ES-I3 (cell line): ENCODE measurements around the gene ACAN.

Source experiments
- H3K36me3 ChIP-seq: 2 replicates; pipeline ENCODE4 v1.6.1; 2013; ENCODE audit warnings: mild to moderate bottlenecking, low read length, control low read depth, moderate library complexity; ENCODE audit not compliant: insufficient read depth
- H3K4me1 ChIP-seq: 2 replicates; pipeline ENCODE4 v1.6.1; 2013; ENCODE audit warnings: mild to moderate bottlenecking, control low read depth, low read length; ENCODE audit not compliant: insufficient read depth
- H3K9ac ChIP-seq: 2 replicates; pipeline ENCODE4 v1.6.1; 2013; ENCODE audit warnings: low read depth, mild to moderate bottlenecking, low read length, moderate library complexity
- H3K9me3 ChIP-seq: 2 replicates; pipeline ENCODE4 v1.6.1; 2013; ENCODE audit warnings: mild to moderate bottlenecking, low read length, moderate library complexity; ENCODE audit not compliant: control insufficient read depth, insufficient read depth

Gene ACAN

DNA sequence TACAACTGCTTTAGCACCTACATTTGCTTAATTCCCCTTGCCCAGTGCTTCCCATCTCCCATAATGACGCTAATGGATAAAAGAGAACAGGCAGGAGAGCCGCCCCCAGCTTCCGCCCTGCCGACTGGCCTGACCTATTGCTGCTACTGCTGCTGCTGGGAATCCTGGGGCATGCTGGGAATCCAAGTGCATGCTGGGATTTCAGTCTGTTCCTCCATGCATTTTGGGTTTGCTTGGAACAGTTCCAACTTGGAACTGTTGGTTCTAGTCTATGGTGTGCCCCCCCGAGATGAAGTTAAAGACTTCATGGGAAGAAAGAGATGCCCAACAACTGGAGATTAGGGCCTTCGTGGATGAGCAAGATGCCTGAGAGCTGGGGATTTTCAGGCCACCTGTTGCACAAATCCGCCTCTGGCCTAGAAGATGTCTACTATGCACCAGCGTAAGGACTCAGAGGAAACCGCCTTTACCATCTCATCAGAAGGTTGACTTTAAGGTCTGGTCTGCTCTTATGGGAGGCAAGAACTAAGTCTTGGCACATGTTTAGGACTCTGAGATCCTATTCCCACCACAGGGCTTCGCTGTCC lies 63.2 kb downstream of the ACAN start:
- H3K9me3 ChIP-seq, result no peaks in the 10 kb centered on the region
- no peaks in the 10 kb centered on the region for H3K36me3 ChIP-seq
- no peaks in the 10 kb centered on the region for H3K4me1 ChIP-seq
- H3K9ac ChIP-seq, result no peak overlapping the region

DNA sequence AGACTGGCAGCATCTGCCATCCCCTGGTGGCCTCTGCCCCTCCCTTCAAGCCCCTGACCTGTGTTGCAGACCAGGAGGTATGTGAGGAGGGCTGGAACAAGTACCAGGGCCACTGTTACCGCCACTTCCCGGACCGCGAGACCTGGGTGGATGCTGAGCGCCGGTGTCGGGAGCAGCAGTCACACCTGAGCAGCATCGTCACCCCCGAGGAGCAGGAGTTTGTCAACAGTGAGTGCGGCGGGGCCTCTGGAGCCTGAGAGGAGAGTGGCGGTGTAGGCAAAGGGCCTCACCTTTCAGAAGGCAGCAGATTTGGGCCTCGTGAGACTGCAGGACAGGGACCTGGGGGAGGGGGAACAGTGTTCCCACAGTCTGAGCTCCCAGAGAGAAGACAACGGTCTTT lies 68.1 kb downstream of the ACAN start:
- no peak overlapping the region for H3K9ac ChIP-seq

DNA sequence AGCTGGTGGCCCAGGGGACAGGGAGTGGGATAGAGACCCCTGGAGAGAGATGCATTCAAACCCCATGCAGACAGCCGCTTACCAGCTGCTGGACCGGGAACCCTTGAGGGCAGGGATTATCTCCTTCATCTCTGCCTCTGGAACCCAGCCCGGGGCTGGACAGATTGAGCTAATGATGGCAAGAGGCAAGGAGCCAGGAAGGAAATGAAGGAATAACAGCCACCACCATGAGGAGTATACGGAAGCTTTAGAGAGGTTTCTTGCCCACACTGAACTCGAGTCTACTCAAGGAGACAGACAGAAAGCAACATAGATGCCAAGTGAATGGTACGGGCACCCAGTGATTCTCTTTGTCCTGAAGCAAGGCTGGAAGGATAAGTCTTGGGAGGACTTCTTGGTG lies 68.9 kb downstream of the ACAN start:
- Histone ChIP-seq H3K9ac (no peak overlapping the region), H3K36me3 (no peaks in the 10 kb centered on the region), H3K9me3 (no peaks in the 10 kb centered on the region), H3K4me1 (no peaks in the 10 kb centered on the region)

More for the DNA sequence above, 68.1 kb downstream of the ACAN start:
- Histone ChIP-seq H3K4me1 (no peaks in the 10 kb centered on the region), H3K9me3 (no peaks in the 10 kb centered on the region), H3K36me3 (no peaks in the 10 kb centered on the region)

DNA sequence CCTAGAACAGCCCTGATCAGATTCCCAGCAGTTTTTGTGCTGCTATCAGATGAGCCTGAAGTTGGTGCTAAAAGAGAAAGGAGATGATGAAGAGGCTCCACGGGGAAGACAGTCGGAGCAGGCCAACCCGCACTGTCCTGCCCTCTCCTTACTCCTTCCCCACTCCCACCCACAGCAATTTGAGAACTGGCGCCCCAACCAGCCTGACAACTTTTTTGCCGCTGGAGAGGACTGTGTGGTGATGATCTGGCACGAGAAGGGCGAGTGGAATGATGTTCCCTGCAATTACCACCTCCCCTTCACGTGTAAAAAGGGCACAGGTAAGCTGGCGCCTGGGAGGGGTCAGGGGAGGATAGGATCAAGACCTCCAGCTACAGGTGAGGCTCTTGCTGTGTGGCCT lies 69.5 kb downstream of the ACAN start:
- H3K9me3 ChIP-seq, result no peaks in the 10 kb centered on the region
- H3K9ac ChIP-seq, result no peak overlapping the region
- H3K36me3 ChIP-seq, result no peaks in the 10 kb centered on the region
- H3K4me1 ChIP-seq, result no peaks in the 10 kb centered on the region

DNA sequence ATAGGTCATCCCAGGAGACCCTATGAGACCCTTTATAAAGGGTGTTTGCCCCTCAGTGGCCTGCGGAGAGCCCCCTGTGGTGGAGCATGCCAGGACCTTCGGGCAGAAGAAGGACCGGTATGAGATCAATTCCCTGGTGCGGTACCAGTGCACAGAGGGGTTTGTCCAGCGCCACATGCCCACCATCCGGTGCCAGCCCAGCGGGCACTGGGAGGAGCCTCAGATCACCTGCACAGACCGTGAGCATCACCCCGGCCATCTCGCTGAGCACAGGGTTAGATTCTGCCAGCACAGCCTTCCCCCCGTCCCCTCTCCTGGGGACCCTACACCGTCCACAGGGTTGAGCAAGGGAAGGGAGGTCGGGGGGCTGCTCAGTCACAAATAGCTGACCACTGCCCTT lies 70.5 kb downstream of the ACAN start:
- Histone ChIP-seq H3K36me3 (no peaks in the 10 kb centered on the region), H3K9me3 (no peaks in the 10 kb centered on the region), H3K9ac (no peak overlapping the region), H3K4me1 (no peaks in the 10 kb centered on the region)

DNA sequence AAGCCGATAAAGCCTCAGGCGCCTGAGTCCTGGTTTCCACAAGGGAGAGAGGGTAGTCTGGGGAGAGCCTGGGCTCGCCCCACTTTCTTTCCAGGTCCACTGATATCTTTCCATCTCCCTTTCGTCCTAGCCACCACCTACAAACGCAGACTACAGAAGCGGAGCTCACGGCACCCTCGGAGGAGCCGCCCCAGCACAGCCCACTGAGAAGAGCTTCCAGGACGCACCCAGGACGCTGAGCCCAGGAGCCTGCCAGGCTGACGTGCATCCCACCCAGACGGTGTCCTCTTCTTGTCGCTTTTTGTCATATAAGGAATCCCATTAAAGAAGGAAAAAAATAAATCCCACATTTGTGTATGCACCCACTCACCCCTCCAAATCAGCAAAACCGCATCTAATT lies 71.0 kb downstream of the ACAN start:
- no peak overlapping the region for H3K9ac ChIP-seq
- H3K9me3 ChIP-seq, result no peaks in the 10 kb centered on the region
- H3K36me3 ChIP-seq, result no peaks in the 10 kb centered on the region
- no peaks in the 10 kb centered on the region for H3K4me1 ChIP-seq

DNA sequence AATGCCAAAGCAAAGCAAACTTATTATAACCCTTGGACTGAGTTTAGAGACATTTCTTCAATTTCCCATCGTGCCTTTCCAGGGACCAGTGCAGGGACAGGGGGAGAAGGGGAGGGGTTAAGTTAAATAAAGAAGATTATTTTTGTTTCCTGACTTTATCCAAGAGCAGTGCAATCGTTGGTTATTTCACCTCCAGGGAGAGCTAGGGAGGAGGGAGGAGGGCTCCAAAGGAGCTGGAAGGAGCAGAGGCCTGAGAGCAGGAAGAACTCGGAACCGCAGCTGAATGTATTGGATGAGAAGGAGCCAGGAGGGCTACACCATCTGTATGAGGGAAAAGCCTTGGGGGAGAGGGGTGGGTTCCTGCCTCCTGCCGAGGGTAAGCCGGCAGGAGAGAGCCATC lies 71.4 kb downstream of the ACAN start:
- H3K36me3 ChIP-seq, result no peaks in the 10 kb centered on the region
- no peaks in the 10 kb centered on the region for H3K4me1 ChIP-seq
- no peak overlapping the region for H3K9ac ChIP-seq
- no peaks in the 10 kb centered on the region for H3K9me3 ChIP-seq

DNA sequence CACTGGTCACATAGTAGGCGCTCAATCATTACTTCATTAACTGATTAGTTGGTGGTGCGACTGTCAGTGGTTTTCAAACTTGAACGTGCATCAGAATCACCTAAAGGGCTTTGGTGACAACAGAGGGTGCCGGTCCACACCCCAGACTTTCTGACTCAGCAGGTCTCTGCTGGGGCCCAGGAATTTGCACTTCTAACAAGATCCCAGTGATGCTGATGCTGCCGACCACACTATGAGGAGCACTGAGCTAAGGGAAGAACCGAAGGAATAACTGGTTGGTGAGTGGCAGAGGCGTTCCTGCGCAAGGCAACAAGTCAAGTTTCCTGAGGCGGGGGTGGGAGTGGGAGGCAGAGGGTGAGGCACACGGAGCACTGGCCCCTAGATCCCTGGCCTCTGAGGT lies 73.3 kb downstream of the ACAN start:
- H3K9ac ChIP-seq, result no peak overlapping the region
- H3K4me1 ChIP-seq, result no peaks in the 10 kb centered on the region
- no peaks in the 10 kb centered on the region for H3K9me3 ChIP-seq
- H3K36me3 ChIP-seq, result no peaks in the 10 kb centered on the region

DNA sequence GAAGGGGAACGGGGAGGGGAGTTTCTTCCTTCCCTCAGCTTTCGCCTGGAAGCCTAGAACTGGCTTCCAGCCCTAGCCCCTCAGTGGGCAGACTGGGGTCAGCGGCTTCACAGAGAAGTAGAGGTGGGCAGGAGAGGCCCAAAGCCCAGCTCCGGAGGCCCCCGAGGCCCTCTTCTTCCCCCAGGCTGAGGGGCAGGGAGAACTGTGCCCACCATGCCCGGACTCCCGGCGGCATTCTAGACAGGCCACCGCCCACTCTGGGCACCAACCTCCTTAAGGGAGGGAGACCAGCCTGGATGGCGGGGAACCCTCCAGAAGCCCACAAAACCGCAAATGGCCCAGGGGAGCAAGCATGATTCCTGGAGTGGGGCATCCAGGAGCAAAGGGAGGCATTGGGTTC lies 74.2 kb downstream of the ACAN start:
- no peaks in the 10 kb centered on the region for H3K9me3 ChIP-seq
- no peaks in the 10 kb centered on the region for H3K4me1 ChIP-seq
- H3K9ac ChIP-seq, result no peak overlapping the region
- H3K36me3 ChIP-seq, result no peaks in the 10 kb centered on the region

DNA sequence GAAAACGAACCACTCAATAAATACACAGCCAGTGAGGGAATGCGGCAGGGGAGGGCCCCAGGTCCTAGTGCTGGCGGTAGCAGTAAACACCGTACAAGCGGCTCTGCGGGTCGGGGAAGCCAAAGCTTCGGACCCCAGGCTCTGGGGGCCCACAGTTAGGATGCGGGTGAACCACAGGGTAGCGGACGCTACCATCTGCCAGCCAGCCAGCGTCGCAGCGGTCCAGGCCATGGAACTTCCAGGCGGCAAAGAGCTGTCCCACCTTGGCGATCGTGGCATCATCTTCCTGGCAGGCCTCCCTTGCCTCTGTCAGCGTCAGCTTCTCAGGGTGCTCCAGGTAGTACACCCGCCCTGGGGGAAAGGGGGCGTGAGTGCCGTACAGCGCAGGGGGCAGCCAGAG lies 74.7 kb downstream of the ACAN start:
- H3K4me1 ChIP-seq, result no peaks in the 10 kb centered on the region
- H3K9ac ChIP-seq, result no peak overlapping the region
- no peaks in the 10 kb centered on the region for H3K9me3 ChIP-seq
- no peaks in the 10 kb centered on the region for H3K36me3 ChIP-seq

DNA sequence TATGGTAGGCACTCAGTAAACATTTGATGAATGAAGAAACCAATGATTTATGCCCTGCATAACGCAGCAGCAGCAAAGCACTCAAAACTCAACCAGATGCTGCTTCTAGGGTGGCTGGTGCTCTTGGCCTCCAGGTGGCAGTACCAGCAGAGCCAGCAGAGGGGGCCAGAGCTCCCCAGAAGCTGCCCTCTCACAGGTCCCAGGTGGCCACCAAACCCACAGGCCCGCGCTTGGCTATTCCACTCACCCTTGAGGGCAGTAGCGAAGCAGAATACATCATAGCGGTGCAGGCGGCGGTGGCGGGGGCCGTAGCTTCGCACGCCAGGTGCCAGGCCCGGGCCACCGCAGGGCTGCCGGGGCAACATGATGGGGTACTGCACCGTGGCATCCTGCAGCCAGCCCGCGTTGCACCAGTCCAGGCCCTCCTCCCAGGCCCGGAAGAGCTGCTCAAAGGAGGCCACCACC lies 75.5 kb downstream of the ACAN start:
- no peaks in the 10 kb centered on the region for H3K9me3 ChIP-seq
- no peaks in the 10 kb centered on the region; the same call in 1 of the 2 replicates for H3K4me1 ChIP-seq
- H3K36me3 ChIP-seq, result no peaks in the 10 kb centered on the region
- H3K9ac ChIP-seq, result no peak overlapping the region

DNA sequence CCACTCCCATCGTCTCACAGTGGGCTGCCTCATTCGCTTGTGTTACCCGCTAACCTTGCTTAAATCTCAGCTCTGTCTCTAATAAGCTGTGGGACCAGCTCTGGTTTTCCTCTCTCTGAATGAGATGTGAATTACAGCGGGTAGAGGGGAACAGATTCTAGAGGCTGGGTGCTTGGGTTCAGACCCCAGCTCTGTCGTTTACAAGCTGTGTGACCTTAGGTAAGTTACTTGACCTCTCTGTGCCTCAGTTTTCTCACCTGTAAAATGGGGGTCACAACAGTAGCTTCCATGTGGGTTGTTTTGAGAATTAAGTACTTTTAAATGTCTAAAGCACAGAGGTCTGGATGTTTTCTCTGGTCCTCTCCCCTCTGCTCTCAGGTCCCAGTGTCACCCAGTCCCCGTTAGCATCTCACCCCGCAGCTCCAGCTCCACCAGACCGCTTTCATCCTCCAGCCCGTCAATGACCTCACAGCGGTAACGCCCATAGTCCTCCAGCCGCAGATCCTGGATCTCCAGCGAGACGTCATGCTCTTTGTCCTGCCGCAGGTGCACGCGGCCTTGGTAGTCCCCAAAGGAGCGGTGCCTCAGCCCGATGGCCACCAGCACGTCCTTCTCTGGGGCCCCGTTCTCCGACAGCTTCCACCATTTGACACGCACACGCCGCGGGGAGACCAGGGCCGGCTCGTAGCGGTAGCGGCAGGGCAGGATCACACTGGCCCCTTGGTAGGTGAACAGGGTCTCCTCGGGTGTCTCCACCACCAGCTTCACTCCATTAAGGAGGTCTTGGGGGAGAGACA lies 77.9 kb downstream of the ACAN start:
- Histone ChIP-seq H3K9ac (no peak overlapping the region), H3K9me3 (no peaks in the 10 kb centered on the region), H3K4me1 (peaks cover 4% of the 10 kb centered on the region; the same call in 1 of the 2 replicates), H3K36me3 (no peaks in the 10 kb centered on the region)

DNA sequence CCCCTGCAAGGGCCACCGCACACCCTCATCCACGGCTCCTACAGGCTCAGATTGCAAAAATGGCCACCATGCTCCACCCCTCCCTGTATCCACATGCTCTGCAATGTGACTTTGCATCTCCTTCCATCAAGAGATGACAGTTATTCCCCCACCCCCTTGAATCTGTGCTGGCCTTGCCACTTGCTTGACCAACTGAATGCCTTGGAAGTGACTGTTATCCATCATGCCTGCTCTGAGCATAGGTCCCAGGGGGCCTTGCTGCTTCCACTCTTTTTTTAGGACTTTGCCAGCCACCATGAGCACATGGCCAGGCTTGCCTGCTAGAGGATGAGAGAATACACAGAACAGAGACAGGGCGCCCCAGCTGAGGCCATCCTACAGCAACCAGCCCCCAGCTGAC lies 78.5 kb downstream of the ACAN start:
- H3K9ac ChIP-seq, result no peak overlapping the region
- no peaks in the 10 kb centered on the region for H3K36me3 ChIP-seq
- no peaks in the 10 kb centered on the region for H3K9me3 ChIP-seq
- peaks cover 4% of the 10 kb centered on the region; the same call in 1 of the 2 replicates for H3K4me1 ChIP-seq

DNA sequence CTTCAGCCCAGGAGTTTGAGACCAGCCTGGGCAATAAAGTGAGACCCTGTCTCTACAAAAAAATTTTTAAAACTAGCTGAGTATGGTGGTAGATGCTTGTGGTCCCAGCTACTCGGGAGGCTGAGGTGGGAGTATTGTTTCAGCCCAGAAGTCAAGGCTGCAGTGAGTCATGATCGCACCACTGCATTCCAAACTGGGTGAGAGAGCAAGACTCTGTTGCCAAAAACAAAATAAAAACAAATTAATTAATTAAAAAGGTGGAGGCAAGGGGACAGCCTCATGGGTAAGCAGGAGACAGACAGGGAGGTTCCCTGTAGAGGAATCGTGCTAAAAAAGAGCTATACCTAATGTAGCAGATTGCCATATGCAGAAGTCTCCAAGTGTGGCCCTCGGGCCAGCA lies 79.5 kb downstream of the ACAN start:
- H3K9me3 ChIP-seq, result no peaks in the 10 kb centered on the region
- no peaks in the 10 kb centered on the region for H3K36me3 ChIP-seq
- no peak overlapping the region for H3K9ac ChIP-seq
- peaks cover 4% of the 10 kb centered on the region; the same call in 1 of the 2 replicates for H3K4me1 ChIP-seq

DNA sequence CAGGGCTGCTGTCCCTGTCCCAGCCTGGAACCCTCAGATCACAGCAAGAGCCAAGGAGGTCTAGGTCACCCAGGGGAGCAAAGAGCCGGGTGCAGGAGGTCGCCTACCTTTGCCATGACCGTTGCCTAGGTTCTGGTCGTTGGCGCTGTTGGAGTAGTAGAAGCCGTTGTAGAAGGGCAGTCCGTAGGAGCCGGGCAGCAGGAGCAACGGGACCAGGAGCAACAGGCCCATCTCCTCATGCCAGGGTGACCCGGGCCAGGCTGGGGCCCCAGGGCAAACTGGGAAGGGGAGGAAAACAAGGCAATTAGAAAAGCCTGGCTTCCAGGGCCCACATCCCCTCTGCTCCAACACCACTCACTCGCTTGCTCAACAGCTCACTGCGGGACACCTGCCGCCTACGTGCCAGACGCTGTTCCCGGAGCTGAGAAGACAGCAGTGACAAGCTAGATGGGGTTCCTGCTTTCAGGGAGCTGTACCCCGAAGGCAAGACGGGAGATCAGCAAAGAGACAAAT lies 83.9 kb downstream of the ACAN start:
- H3K4me1 ChIP-seq, result peaks cover 4% of the 10 kb centered on the region; the same call in 1 of the 2 replicates
- H3K36me3 ChIP-seq, result no peaks in the 10 kb centered on the region
- no peaks in the 10 kb centered on the region for H3K9me3 ChIP-seq
- no peak overlapping the region for H3K9ac ChIP-seq
